ENCODE data around the gene SLC25A48.

The SLC25A48 gene

GRCh38 chr5:135880801-135881200, 46.3 kb downstream of the SLC25A48 start:
- H3K4me3 ChIP-seq (ENCODE audit: low read depth, low read length): no peak overlapping the region
- no peak for TF ChIP-seq CTCF (IDR thresholded peaks at IDR 0.05; ENCODE audit: low read depth, low read length, missing control alignments)
- in situ Hi-C loops (cut with HindIII; ENCODE audit: low sequenced_read_pairs): no loop called here
- no peak for DNase-seq (ENCODE audit: low read depth)

- no peak for TF ChIP-seq CTCF (IDR thresholded peaks at IDR 0.05; ENCODE audit: low read depth, low read length, missing control alignments)
- DNase-seq (ENCODE audit: low read depth): no peak
- in situ Hi-C loops (cut with HindIII; ENCODE audit: low sequenced_read_pairs): no loop called here
- H3K4me3 ChIP-seq (ENCODE audit: low read depth, low read length): no peak overlapping the region
Observed at GRCh38 chr5:135881244-135881643, 46.8 kb downstream of the SLC25A48 start.

GRCh38 chr5:135881819-135882218, 47.4 kb downstream of the SLC25A48 start:
- in situ Hi-C loops (cut with HindIII; ENCODE audit: low sequenced_read_pairs): no loop called here
- DNase-seq (ENCODE audit: low read depth): no peak
- H3K4me3 ChIP-seq (ENCODE audit: low read depth, low read length): no peak overlapping the region
- no peak for TF ChIP-seq CTCF (IDR thresholded peaks at IDR 0.05; ENCODE audit: low read depth, low read length, missing control alignments)

GRCh38 chr5:135883026-135883425, 48.6 kb downstream of the SLC25A48 start:
- in situ Hi-C loops (cut with HindIII; ENCODE audit: low sequenced_read_pairs): no loop called here
- DNase-seq (ENCODE audit: low read depth): no peak
- H3K4me3 ChIP-seq (ENCODE audit: low read depth, low read length): no peak overlapping the region
- no peak for TF ChIP-seq CTCF (IDR thresholded peaks at IDR 0.05; ENCODE audit: low read depth, low read length, missing control alignments)

GRCh38 chr5:135883441-135883840, 49.0 kb downstream of the SLC25A48 start:
- in situ Hi-C loops (cut with HindIII; ENCODE audit: low sequenced_read_pairs): no loop called here
- no peak overlapping the region for H3K4me3 ChIP-seq (ENCODE audit: low read depth, low read length)
- no peak for TF ChIP-seq CTCF (IDR thresholded peaks at IDR 0.05; ENCODE audit: low read depth, low read length, missing control alignments)
- DNase-seq (ENCODE audit: low read depth): no peak

GRCh38 chr5:135885031-135885430, 50.6 kb downstream of the SLC25A48 start:
- DNase-seq (ENCODE audit: low read depth): no peak
- H3K4me3 ChIP-seq (ENCODE audit: low read depth, low read length): no peak overlapping the region
- in situ Hi-C loops (cut with HindIII; ENCODE audit: low sequenced_read_pairs): no loop called here
- no peak for TF ChIP-seq CTCF (IDR thresholded peaks at IDR 0.05; ENCODE audit: low read depth, low read length, missing control alignments)

- DNase-seq (ENCODE audit: low read depth): no peak
- in situ Hi-C loops (cut with HindIII; ENCODE audit: low sequenced_read_pairs): no loop called here
- H3K4me3 ChIP-seq (ENCODE audit: low read depth, low read length): no peak overlapping the region
- no peak for TF ChIP-seq CTCF (IDR thresholded peaks at IDR 0.05; ENCODE audit: low read depth, low read length, missing control alignments)
Observed at GRCh38 chr5:135886136-135886535, 51.7 kb downstream of the SLC25A48 start.
